HEK293T (cell line): ENCODE data around the gene ADGRB3.

ENCODE experiments used
- CTCF ChIA-PET: fragments of 350-600 bp; formaldehyde crosslinking; extraction: SDS; loops from one replicate; lab custom pipeline; 2021; ENCODE audit warnings: antibody characterized with exemption, inconsistent platforms; lab: Yijun Ruan, JAX
- POLR2A ChIA-PET: fragments of 350-600 bp; formaldehyde crosslinking; extraction: SDS; loops from one replicate; lab custom pipeline; 2020; ENCODE audit warnings: antibody characterized with exemption, inconsistent platforms; lab: Yijun Ruan, JAX
- DNase-seq: peaks from one replicate; pipeline ENCODE4 v3.0.0; 2012; ENCODE audit warnings: mixed read lengths; ENCODE audit errors: extremely low spot score
- ARNT ChIP-seq: fragments of 450-650 bp; IDR thresholded peaks from 2 replicates; pipeline ENCODE4 v1.6.1; 2017; ENCODE audit warnings: mild to moderate bottlenecking
- BHLHE40 ChIP-seq: fragments of 450-650 bp; IDR thresholded peaks from 2 replicates; pipeline ENCODE4 v1.6.1; 2016; ENCODE audit warnings: mild to moderate bottlenecking, moderate library complexity, borderline replicate concordance
- CTBP1 ChIP-seq: fragments of 450-650 bp; IDR thresholded peaks from 2 replicates; pipeline ENCODE4 v1.6.1; 2016; ENCODE audit warnings: borderline replicate concordance
- ELF4 ChIP-seq: fragments of 450-650 bp; IDR thresholded peaks from 2 replicates; pipeline ENCODE4 v1.6.1; 2017; ENCODE audit warnings: antibody characterized with exemption
- FOXA1 ChIP-seq: fragments of 450-650 bp; IDR thresholded peaks from 2 replicates; pipeline ENCODE4 v1.6.1; 2016; ENCODE audit warnings: mild to moderate bottlenecking
- FOXK2 ChIP-seq: fragments of 450-650 bp; IDR thresholded peaks from 2 replicates; pipeline ENCODE4 v1.6.1; 2016; ENCODE audit warnings: mild to moderate bottlenecking
- FOXM1 ChIP-seq: fragments of 450-650 bp; IDR thresholded peaks from 2 replicates; pipeline ENCODE4 v1.6.1; 2017; ENCODE audit warnings: mild to moderate bottlenecking, borderline replicate concordance
- HDGF ChIP-seq: fragments of 450-650 bp; IDR thresholded peaks from 2 replicates; pipeline ENCODE4 v1.6.1; 2017; ENCODE audit warnings: antibody characterized with exemption, borderline replicate concordance
- LEF1 ChIP-seq: fragments of 450-650 bp; IDR thresholded peaks from 2 replicates; pipeline ENCODE4 v1.6.1; 2017; ENCODE audit warnings: mild to moderate bottlenecking, borderline replicate concordance
- NFRKB ChIP-seq: fragments of 450-650 bp; IDR thresholded peaks from 2 replicates; pipeline ENCODE4 v1.6.1; 2016; ENCODE audit warnings: mild to moderate bottlenecking, moderate library complexity
- PKNOX1 ChIP-seq: fragments of 450-650 bp; IDR thresholded peaks from 2 replicates; pipeline ENCODE4 v1.6.1; 2016
- SP1 ChIP-seq: fragments of 450-650 bp; IDR thresholded peaks from 2 replicates; pipeline ENCODE4 v1.6.1; 2017
- SUZ12 ChIP-seq: fragments of 450-650 bp; IDR thresholded peaks from 2 replicates; pipeline ENCODE4 v1.6.1; 2016; ENCODE audit warnings: mild to moderate bottlenecking
- TARDBP ChIP-seq: fragments of 450-650 bp; IDR thresholded peaks from 2 replicates; pipeline ENCODE4 v1.6.1; 2016
- ZNF384 ChIP-seq: fragments of 450-650 bp; IDR thresholded peaks from 2 replicates; pipeline ENCODE4 v1.6.1; 2016

The ADGRB3 gene

DNA sequence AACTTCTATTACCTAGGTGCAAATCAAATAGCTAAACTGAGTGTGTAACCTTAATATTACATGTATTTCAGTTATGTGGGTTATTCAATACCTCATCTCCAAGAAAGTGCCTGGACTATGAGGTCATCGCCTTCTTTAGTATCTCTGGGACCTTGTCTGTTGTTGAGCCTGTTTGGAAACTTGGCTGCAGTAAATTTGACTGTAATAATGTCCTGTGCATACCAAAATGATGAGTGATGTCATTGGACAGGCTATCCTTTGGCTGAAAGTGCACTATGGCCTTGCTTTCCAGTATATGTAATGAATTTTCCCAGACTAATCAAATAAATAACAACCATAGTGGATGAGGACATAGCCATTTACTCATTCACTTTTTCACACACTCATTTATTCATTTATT lies 455.1 kb downstream of the ADGRB3 start:
- ChIA-PET POLR2A (no interaction called here), CTCF (no interaction called here)
- TF ChIP-seq PKNOX1 = no peak
- no peak for TF ChIP-seq ARNT
- no peak for TF ChIP-seq CTBP1
- TF ChIP-seq SUZ12 = no peak
- no peak for TF ChIP-seq NFRKB
- no peak for DNase-seq

GRCh38 chr6:69096681-69097080 lies 461.6 kb downstream of the ADGRB3 start:
- ChIA-PET CTCF (no interaction called here), POLR2A (no interaction called here)
- no peak for DNase-seq
- TF ChIP-seq FOXA1 = no peak

DNA sequence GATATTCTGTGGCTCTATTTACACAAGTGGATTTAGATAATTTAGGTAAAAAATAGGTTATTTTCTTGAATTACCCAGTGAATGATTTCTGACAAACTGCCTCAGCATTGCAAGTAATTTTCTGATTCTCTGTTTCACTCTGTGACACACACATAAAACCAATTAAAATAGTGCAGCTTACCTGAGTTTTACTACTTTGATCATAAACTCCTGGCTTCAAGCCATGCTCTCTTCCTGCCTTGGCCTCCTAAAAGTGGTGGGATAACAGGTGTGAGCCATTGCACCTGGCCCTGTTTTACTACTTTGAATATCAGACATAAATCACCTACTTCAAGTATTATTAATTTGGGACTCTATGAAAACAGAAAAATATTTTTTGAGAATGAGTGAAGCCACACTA lies 462.9 kb downstream of the ADGRB3 start:
- DNase-seq = no peak
- TF ChIP-seq NFRKB (no peak), LEF1 (no peak), ELF4 (no peak)
- CTCF ChIA-PET = no interaction called here
- POLR2A ChIA-PET = no interaction called here

DNA sequence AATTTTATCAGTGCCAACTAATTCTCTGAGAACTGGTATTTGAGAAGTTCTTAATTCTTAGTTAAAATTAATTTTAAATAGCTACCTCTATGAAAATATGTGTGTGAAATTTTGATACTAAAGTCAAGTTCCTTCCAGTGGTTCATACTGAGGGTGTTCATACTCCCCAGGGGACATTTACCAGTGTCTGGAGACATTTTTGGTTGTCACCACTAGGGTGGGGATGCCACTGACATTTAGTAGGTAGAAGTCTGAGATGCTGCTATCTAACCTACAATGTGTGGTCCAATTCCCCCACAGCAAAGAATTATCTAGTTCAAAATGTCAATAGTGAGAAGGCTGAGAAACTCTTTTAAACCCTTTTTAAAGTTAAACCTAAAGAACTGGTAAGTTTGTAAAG lies 463.8 kb downstream of the ADGRB3 start:
- ChIA-PET CTCF (no interaction called here), POLR2A (no interaction called here)
- TF ChIP-seq CTBP1 (no peak), FOXM1 (no peak), LEF1 (no peak)
- no peak for DNase-seq

GRCh38 chr6:69100772-69101171 lies 465.7 kb downstream of the ADGRB3 start:
- TF ChIP-seq LEF1 (no peak), CTBP1 (no peak), TARDBP (no peak), FOXM1 (no peak), FOXA1 (no peak)
- POLR2A ChIA-PET = no interaction called here
- CTCF ChIA-PET = no interaction called here
- DNase-seq = no peak

DNA sequence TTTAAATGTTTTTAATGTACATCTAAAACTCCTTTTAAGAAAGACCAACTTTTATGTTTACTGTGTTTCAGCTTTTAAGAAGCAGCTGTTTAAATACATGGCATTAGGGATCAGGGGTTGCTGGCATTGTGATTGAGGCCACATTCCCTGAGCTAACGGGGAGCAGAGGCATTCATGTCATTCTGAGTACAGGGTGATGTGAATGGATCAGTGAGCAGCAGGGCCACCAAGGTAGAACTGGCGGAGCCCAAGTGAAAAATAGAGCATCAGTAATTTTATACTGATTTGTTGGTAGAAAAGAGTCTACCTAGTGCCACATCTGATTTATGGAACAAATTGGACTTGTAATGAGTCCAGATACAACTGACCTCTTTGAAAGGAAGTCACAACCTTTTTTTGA lies 467.3 kb downstream of the ADGRB3 start:
- TF ChIP-seq CTBP1 (no peak), PKNOX1 (no peak)
- POLR2A ChIA-PET = no interaction called here
- CTCF ChIA-PET = no interaction called here
- DNase-seq = no peak

- POLR2A ChIA-PET = no interaction called here
- CTCF ChIA-PET = no interaction called here
- DNase-seq = no peak
- TF ChIP-seq HDGF = no peak
- TF ChIP-seq BHLHE40 = no peak
- no peak for TF ChIP-seq FOXA1
- no peak for TF ChIP-seq ZNF384
- no peak for TF ChIP-seq SP1
- no peak for TF ChIP-seq ARNT
- no peak for TF ChIP-seq PKNOX1
- no peak for TF ChIP-seq LEF1
- TF ChIP-seq TARDBP = no peak
- no peak for TF ChIP-seq ELF4
- no peak for TF ChIP-seq NFRKB
Measured at GRCh38 chr6:69105288-69105687, 470.2 kb downstream of the ADGRB3 start.

DNA sequence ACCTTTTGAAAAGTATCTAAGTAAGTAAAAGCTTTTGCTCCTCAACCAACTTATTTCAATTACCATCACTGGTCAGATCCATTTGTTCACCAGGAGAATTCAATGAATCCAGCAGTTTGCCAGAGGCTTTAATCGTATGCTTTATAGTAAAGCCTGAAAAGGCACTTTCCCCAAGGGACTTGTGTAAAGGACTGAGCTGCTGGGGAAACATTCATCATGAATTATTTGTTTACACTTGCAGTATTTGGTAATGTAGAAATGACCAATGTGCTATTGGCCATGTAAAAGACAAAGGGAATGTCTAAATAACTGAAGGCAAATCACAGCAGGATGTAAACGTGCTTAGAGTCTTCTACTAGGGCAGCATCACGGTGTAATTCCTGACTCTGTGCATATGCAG lies 471.4 kb downstream of the ADGRB3 start:
- no peak for DNase-seq
- TF ChIP-seq CTBP1 = no peak
- TF ChIP-seq ELF4 = no peak
- no peak for TF ChIP-seq PKNOX1
- no peak for TF ChIP-seq ZNF384
- TF ChIP-seq TARDBP = no peak
- TF ChIP-seq SUZ12 = no peak
- no peak for TF ChIP-seq NFRKB
- TF ChIP-seq LEF1 = no peak
- no peak for TF ChIP-seq SP1
- no peak for TF ChIP-seq FOXA1
- no peak for TF ChIP-seq FOXK2
- no peak for TF ChIP-seq BHLHE40
- no peak for TF ChIP-seq HDGF
- TF ChIP-seq ARNT = no peak
- ChIA-PET POLR2A (no interaction called here), CTCF (no interaction called here)
